HG03139 (cell line): ENCODE results near the gene BACE2.
"Not testable (repeated sequence)": the region's sequence is repeated elsewhere in the genome, so short reads cannot be mapped to it uniquely, and the experiment has no call there.

Source experiments
- ATAC-seq: cut with Tn5 transposase; IDR thresholded peaks from one replicate; pipeline ENCODE4 v1.9.1; 2021; ENCODE audit not compliant: unreplicated experiment

Gene BACE2

GRCh38 chr21:41236352-41236973 lies 68.5 kb downstream of the BACE2 start:
- ATAC-seq: no peak

- not testable (repeated sequence) for ATAC-seq
These were observed 70.3 kb downstream of the BACE2 start for GRCh38 chr21:41238081-41238796.

DNA sequence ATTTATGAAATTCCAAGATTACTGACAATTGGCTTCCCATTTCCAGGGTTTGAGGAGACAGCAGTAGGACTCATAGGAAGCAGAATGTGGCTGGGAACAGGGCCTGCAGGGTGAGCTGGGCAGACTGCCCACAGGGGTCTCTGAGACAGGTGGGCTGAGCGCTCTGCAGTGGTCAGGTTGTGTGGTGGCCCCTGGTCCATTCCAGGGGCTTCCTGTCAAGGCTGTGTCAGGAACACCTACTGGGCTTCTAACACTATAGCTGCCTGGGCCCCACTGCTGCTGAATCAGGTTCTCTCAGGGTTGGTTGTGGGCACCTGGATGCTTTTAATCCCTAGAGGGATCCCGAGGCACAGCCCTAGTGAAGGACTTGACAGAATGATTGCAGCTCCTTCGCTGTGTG lies 72.1 kb downstream of the BACE2 start:
- no peak for ATAC-seq

DNA sequence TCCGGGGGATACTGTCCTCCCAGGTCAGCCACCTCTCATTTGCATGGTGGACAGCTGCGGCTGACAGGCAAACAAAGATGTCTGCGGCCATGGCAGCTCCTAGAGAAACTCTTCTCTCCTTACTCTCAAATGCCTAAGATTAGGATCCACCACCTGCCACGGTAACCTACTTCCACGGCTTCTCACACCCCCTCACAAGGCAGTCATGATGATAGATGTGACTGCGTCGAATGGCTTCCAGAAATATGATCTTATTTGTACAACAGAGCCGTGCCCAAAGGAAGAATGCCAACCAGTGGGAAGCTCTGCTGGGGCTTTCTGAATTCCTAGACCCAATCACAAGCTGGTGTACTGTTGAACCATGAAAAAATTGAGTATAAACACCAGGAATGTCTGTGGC lies 73.4 kb downstream of the BACE2 start:
- ATAC-seq: no peak

GRCh38 chr21:41242238-41242829 lies 74.4 kb downstream of the BACE2 start:
- ATAC-seq: no peak

DNA sequence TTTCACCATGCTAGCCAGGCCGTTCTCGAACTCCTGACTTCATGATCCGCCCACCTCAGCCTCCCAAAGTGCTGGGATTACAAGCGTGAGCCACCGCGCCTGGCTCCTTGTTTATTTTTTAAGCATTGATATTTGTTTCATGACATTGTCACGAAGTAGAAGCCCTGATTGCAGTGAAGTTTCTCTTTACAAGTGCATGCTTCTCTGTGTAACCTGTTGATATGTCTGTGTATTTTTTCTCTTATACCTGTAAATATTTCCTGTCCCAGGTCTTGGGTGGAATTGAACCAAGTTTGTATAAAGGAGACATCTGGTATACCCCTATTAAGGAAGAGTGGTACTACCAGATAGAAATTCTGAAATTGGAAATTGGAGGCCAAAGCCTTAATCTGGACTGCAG lies 75.1 kb downstream of the BACE2 start:
- ATAC-seq: no peak

- not testable (repeated sequence) for ATAC-seq
These were observed 76.4 kb downstream of the BACE2 start for GRCh38 chr21:41244266-41244880.

DNA sequence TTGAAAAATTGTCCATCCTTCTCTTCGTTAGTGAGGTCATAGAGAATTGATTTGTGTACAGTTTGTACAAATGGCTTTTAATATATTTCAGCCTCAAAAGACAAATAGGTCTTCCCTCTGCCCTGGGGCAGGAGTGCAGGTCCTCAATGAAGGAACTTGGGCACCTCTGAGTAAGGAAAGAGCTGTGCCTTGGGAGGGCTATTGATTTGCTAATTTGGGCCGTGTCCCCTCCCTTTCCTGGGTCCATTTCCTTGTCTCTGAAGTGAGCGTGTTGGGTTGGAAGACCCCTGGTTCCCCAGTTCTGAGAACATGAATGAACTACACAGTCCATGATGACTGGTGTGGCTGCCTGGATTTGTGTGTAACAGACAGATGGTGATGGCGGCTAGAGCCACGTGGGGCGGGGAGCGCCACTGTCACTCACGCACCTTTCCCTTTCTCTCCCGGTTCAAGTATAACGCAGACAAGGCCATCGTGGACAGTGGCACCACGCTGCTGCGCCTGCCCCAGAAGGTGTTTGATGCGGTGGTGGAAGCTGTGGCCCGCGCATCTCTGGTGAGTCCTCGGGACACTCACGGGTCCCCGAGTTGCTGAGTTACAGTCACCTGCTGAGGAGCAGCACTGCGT lies 77.7 kb downstream of the BACE2 start:
- no peak for ATAC-seq

GRCh38 chr21:41246808-41247207 lies 78.8 kb downstream of the BACE2 start:
- no peak for ATAC-seq

DNA sequence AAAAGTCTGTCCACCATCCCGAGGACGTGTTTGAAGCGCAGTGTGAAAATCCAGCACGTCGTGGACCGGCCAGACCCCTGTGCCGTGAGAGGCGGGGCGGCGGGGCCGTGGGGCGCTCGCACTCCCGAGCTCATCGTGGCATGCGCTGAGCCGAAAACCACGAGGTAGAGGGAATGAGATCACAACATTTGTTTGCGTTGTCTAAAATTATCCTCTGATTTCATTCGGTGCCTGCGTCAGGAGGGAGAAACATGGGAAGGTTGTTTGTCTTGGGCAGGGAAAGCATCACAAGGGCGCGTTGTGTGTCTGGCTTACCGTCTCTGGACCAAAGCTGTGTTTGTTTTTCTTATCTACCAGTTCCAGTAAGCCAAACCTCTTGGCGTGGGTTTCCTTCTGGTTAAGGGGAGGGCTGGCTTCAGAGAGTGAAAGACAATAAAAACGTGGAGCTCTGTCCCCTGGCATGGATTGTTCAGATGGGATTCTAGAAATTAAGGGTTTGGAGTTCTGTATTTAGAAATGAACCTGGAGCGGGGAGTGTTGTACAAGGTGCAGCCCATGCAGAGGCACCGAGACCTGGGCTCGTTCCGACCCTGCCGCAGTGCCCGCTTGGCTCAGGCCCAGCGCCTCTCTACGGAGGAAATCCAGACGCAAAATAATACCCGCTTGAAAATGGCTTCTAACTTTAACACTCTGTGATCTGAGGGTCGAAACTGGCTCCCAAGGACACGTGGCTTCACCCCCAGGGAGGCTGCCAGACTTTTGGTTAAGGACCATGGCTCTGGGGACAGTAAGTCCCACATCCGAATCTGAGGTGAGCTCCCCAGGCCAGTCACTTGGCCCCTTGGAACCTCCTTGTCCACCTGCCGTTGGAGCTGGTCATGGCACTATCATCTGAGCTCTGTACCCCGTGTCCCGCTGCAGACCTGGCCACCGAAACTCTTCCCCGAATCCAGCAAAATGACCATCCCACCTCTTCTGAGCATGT lies 79.9 kb downstream of the BACE2 start:
- ATAC-seq: no peak

GRCh38 chr21:41249476-41249875 lies 81.5 kb downstream of the BACE2 start:
- no peak for ATAC-seq

- no peak for ATAC-seq
These were observed 82.6 kb downstream of the BACE2 start for GRCh38 chr21:41250519-41250918.

DNA sequence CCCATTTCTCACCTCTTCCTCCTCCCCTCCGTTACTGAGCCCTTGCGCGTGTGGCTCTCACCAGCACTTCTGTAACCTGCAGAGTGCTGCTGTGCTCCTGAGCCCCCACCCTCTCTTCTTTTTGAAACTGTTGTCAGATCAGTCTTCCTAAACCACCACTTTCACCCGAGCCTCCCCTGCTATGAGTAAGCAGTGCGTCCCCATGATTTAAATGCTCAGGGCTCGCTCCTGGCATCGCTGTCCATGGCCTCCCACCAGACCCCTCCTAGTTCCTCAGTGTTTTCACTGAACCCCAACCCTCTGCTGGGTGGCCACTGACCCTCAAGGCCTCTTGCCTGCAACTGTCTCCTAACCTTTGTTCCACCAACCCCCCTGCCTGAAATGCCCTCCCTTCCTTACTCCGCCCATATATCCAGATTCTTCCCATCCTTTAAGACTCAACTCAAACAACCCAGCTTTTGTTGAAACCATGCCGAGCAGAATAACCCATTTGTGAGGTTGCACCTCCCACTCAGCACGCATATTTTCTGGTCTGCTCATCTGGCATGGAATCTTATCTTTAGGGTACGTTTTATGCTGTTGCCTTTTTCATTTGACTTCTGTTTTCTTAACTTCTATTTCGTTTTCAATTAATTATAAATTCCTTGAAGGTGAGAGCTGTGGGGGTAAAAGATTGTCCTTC lies 84.1 kb downstream of the BACE2 start:
- ATAC-seq: no peak

- ATAC-seq: no peak
These were observed 86.2 kb downstream of the BACE2 start for GRCh38 chr21:41254090-41254700.

- no peak for ATAC-seq
These were observed 87.2 kb downstream of the BACE2 start for GRCh38 chr21:41255190-41255589.

DNA sequence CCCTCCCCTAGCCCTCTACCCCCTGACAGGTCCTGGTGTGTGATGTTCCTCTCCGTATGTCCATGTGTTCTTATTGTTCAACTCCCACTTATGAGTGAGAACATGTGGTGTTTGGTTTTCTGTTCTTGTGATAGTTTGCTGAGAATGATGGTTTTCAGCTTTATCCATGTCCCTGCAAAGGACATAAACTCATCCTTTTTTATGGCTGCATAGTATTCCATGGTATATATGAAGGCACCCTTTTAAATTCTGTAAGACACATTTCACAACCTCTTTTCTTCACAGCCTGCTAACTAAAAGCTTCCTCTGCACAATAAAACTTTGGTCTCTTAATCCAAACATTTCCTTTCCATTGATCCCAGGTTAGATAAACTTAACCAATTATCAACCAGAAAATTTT lies 88.3 kb downstream of the BACE2 start:
- not testable (repeated sequence) for ATAC-seq

DNA sequence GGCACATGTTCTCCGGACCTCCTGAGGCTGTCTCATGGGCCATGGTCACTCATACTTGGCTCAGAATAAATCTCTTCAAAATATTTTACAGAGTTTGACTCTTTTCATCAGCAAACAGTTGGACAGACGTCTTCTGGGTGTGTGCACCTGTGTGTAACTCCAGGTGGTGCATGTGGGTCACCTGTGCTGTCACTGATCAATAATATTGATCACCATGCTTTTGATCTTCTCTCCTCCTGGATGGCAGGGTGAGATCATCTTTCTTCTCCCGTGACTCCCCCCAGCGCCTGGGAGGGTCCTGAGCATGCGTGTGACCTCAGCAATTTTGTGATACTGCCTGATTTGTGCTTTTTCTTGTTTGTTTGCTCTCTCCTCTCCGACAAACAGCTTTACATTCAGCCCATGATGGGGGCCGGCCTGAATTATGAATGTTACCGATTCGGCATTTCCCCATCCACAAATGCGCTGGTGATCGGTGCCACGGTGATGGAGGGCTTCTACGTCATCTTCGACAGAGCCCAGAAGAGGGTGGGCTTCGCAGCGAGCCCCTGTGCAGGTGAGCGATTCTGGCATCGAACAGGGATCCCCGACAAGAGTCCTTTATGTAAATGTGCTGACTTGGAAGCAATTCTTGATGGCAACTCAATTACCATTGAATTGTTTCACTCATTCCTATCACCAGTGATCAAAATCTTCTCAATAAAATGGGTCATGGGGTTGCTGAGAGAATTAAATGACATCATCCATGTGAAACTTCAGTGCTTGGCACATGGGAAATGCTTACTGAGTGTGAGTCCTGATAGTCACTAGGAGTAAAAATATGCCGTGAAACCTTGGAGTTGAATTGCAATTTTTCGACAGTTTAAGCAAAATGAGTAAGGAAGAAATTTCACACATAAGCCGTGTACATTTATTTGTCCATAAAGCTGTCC lies 89.1 kb downstream of the BACE2 start:
- ATAC-seq: no peak

GRCh38 chr21:41258617-41259016 lies 90.7 kb downstream of the BACE2 start:
- no peak for ATAC-seq
